ENCODE data around the gene CTNNBL1.

The CTNNBL1 gene

DNA sequence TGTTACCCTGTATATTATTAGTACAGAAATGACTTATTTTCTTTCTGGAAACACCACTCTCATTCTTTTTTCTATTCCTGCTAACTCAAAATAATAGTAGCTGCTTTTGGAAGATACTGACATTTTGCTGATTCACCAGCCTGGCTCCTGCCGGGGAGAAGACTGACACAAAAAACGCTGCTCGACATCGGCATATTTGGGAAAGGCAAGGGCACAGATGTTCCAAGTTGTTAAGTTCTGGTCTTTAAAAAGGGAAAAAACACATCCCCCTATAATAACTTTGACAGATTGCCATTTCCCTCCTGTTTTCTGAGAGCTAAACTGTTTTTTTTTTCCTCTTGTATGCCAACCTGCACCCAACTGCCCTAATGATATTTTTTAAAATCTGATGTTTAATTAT is 55.4 kb downstream of the CTNNBL1 start:
- no peak overlapping the region for H3K4ac ChIP-seq (ENCODE audit: low read depth, low read length)
- no peak overlapping the region for H4K12ac ChIP-seq (ENCODE audit: low read depth, low read length)
- H2BK5ac ChIP-seq (ENCODE audit: low read depth, low read length, poor library complexity), result no peak overlapping the region
- no peak overlapping the region for H3K9ac ChIP-seq (ENCODE audit: low read length)
- no peak for DNase-seq
- H3K14ac ChIP-seq (ENCODE audit: low read length), result no peak overlapping the region
- no peak overlapping the region for H2AFZ ChIP-seq (ENCODE audit: insufficient read depth, low read length, poor library complexity)
- no peak overlapping the region for H3K23ac ChIP-seq (ENCODE audit: low read length)
- peaks cover 6 to 16% of the 10 kb centered on the region in 2 experiments for H3K36me3 ChIP-seq (ENCODE audit: control insufficient read depth in 1 of 2, insufficient read depth in 2 of 2, low read length in 2 of 2)
- no peaks in the 10 kb centered on the region for H3K9me3 ChIP-seq (ENCODE audit: insufficient read depth, low read depth, low read length)
- no peak overlapping the region for H4K91ac ChIP-seq (ENCODE audit: low read depth, low read length)
- no peak overlapping the region for H4K8ac ChIP-seq (ENCODE audit: low read depth, low read length)
- H3K4me3 ChIP-seq (ENCODE audit: low read depth, low read length), result no peak overlapping the region
- no peaks in the 10 kb centered on the region for H3K27me3 ChIP-seq (ENCODE audit: insufficient read depth, low read length)
- WGBS (ENCODE audit: extremely low coverage, insufficient coverage, insufficient read length), result no CpG with 5 or more reads among the region's 4 CpGs
- no peaks in the 10 kb centered on the region for H3K79me1 ChIP-seq (ENCODE audit: low read length)
- H2BK120ac ChIP-seq (ENCODE audit: insufficient read depth, low read length, poor library complexity), result no peak overlapping the region
- H3K18ac ChIP-seq (ENCODE audit: low read length), result no peak overlapping the region
- H3K27ac ChIP-seq (ENCODE audit: low read depth, low read length), result no peak overlapping the region
- no peak overlapping the region for H2AK5ac ChIP-seq (ENCODE audit: low read length)
- no peak overlapping the region for H3K4me2 ChIP-seq (ENCODE audit: low read length)
- H3K79me2 ChIP-seq (ENCODE audit: control insufficient read depth, insufficient read depth, low read length, poor library complexity), result no peaks in the 10 kb centered on the region
- no peaks in the 10 kb centered on the region for H3K4me1 ChIP-seq (ENCODE audit: control insufficient read depth in 1 of 2, insufficient read depth in 2 of 2, low read length in 2 of 2)
- H2BK12ac ChIP-seq (ENCODE audit: low read length), result no peak overlapping the region

DNA sequence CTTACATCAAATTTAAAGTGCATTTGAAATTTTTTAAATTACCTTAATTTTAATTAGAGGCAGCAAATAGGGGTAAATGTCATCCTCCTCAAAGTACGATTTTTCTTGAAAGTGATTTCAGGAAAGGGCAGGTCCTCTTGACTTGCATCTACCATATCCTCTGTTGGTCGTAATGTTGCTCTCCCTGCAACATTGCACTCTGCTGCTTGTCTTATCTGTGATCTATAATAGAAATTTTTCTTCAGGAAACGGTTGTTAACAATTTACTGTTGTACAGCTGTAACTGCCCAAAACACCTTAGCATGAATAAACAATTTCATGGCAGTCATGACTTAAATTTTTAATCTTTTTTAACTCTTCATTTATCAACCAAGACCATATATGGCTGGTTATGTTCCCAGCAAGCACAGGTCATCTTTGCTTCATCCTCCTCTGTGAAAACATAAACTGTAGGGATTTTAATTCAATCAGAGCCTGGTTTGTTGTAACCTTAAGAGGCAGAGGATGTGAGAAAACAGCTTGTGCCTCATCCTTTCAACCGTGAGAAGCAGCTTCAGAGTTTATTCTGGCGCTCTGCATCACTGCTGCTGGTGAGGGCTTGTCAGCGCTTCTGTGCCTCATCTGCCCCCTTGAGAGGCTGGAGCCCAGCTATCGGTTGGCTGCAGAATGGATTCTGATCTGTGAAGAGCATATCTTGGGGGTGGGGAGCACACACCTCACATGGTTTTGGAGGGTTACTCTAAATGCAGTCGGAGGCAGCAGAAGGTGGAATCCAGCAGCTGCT is 56.0 kb downstream of the CTNNBL1 start:
- no peak overlapping the region for H4K12ac ChIP-seq (ENCODE audit: low read depth, low read length)
- H3K14ac ChIP-seq (ENCODE audit: low read length), result no peak overlapping the region
- no peaks in the 10 kb centered on the region for H3K4me1 ChIP-seq (ENCODE audit: control insufficient read depth in 1 of 2, insufficient read depth in 2 of 2, low read length in 2 of 2)
- no peaks in the 10 kb centered on the region for H3K79me2 ChIP-seq (ENCODE audit: control insufficient read depth, insufficient read depth, low read length, poor library complexity)
- H2BK12ac ChIP-seq (ENCODE audit: low read length), result no peak overlapping the region
- no peak overlapping the region for H3K18ac ChIP-seq (ENCODE audit: low read length)
- no peak overlapping the region for H2AK5ac ChIP-seq (ENCODE audit: low read length)
- H3K36me3 ChIP-seq (ENCODE audit: control insufficient read depth in 1 of 2, insufficient read depth in 2 of 2, low read length in 2 of 2), result peaks cover 6 to 16% of the 10 kb centered on the region in 2 experiments
- no CpG with 5 or more reads among the region's 8 CpGs for WGBS (ENCODE audit: extremely low coverage, insufficient coverage, insufficient read length)
- H4K91ac ChIP-seq (ENCODE audit: low read depth, low read length), result no peak overlapping the region
- H3K4me2 ChIP-seq (ENCODE audit: low read length), result no peak overlapping the region
- no peak overlapping the region for H3K27ac ChIP-seq (ENCODE audit: low read depth, low read length)
- no peaks in the 10 kb centered on the region for H3K27me3 ChIP-seq (ENCODE audit: insufficient read depth, low read length)
- no peak overlapping the region for H2BK120ac ChIP-seq (ENCODE audit: insufficient read depth, low read length, poor library complexity)
- no peaks in the 10 kb centered on the region for H3K79me1 ChIP-seq (ENCODE audit: low read length)
- no peak overlapping the region for H2AFZ ChIP-seq (ENCODE audit: insufficient read depth, low read length, poor library complexity)
- H3K4ac ChIP-seq (ENCODE audit: low read depth, low read length), result no peak overlapping the region
- DNase-seq, result no peak
- H3K9me3 ChIP-seq (ENCODE audit: insufficient read depth, low read depth, low read length), result no peaks in the 10 kb centered on the region
- no peak overlapping the region for H4K8ac ChIP-seq (ENCODE audit: low read depth, low read length)
- no peak overlapping the region for H3K4me3 ChIP-seq (ENCODE audit: low read depth, low read length)
- no peak overlapping the region for H3K23ac ChIP-seq (ENCODE audit: low read length)
- H3K9ac ChIP-seq (ENCODE audit: low read length), result no peak overlapping the region
- H2BK5ac ChIP-seq (ENCODE audit: low read depth, low read length, poor library complexity), result no peak overlapping the region

- H3K79me2 ChIP-seq (ENCODE audit: control insufficient read depth, insufficient read depth, low read length, poor library complexity), result no peaks in the 10 kb centered on the region
- no peak overlapping the region for H3K14ac ChIP-seq (ENCODE audit: low read length)
- H3K4ac ChIP-seq (ENCODE audit: low read depth, low read length), result no peak overlapping the region
- no peak overlapping the region for H2BK12ac ChIP-seq (ENCODE audit: low read length)
- H3K23ac ChIP-seq (ENCODE audit: low read length), result no peak overlapping the region
- no peaks in the 10 kb centered on the region for H3K4me1 ChIP-seq (ENCODE audit: control insufficient read depth in 1 of 2, insufficient read depth in 2 of 2, low read length in 2 of 2)
- no peak overlapping the region for H2AFZ ChIP-seq (ENCODE audit: insufficient read depth, low read length, poor library complexity)
- WGBS (ENCODE audit: extremely low coverage, insufficient coverage, insufficient read length), result no CpG with 5 or more reads among the region's 3 CpGs
- no peak overlapping the region for H2BK120ac ChIP-seq (ENCODE audit: insufficient read depth, low read length, poor library complexity)
- DNase-seq, result peak; percentile 2 to 55
- H3K4me3 ChIP-seq (ENCODE audit: low read depth, low read length), result no peak overlapping the region
- H4K91ac ChIP-seq (ENCODE audit: low read depth, low read length), result no peak overlapping the region
- H2BK5ac ChIP-seq (ENCODE audit: low read depth, low read length, poor library complexity), result no peak overlapping the region
- H3K18ac ChIP-seq (ENCODE audit: low read length), result no peak overlapping the region
- H3K4me2 ChIP-seq (ENCODE audit: low read length), result no peak overlapping the region
- H3K27me3 ChIP-seq (ENCODE audit: insufficient read depth, low read length), result no peaks in the 10 kb centered on the region
- H4K8ac ChIP-seq (ENCODE audit: low read depth, low read length), result no peak overlapping the region
- peaks cover 7 to 12% of the 10 kb centered on the region in 2 experiments for H3K36me3 ChIP-seq (ENCODE audit: control insufficient read depth in 1 of 2, insufficient read depth in 2 of 2, low read length in 2 of 2)
- no peak overlapping the region for H3K27ac ChIP-seq (ENCODE audit: low read depth, low read length)
- no peaks in the 10 kb centered on the region for H3K79me1 ChIP-seq (ENCODE audit: low read length)
- no peak overlapping the region for H2AK5ac ChIP-seq (ENCODE audit: low read length)
- no peak overlapping the region for H4K12ac ChIP-seq (ENCODE audit: low read depth, low read length)
- no peak overlapping the region for H3K9ac ChIP-seq (ENCODE audit: low read length)
- no peaks in the 10 kb centered on the region for H3K9me3 ChIP-seq (ENCODE audit: insufficient read depth, low read depth, low read length)
Observed at GRCh38 chr20:37755665-37756064, 61.8 kb downstream of the CTNNBL1 start.

DNA sequence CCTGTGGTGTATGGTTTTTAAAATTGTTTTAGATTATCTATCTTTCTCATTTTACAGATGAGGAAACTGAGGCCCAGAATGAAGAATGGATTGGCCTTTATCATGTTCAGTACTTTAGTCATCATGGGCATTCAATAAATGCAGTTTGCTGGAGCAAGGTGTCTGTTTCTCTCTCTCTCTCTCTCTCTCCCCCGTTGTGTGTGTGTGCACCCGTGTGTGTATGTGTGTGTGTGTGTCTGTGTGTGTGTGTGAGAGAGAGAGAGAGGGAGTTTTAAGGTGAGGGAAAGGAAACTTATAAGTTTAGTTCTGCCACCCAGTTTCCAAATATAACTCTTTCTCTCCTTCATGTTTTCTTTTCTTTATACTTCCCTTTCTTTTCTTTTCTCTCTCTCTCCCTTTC is 62.4 kb downstream of the CTNNBL1 start:
- Histone ChIP-seq H3K79me1 (ENCODE audit: low read length) (no peaks in the 10 kb centered on the region), H4K91ac (ENCODE audit: low read depth, low read length) (no peak overlapping the region)
- WGBS (ENCODE audit: extremely low coverage, insufficient coverage, insufficient read length), result no CpG with 5 or more reads among the region's 2 CpGs

More for the DNA sequence above, 62.4 kb downstream of the CTNNBL1 start:
- H3K36me3 ChIP-seq (ENCODE audit: control insufficient read depth in 1 of 2, insufficient read depth in 2 of 2, low read length in 2 of 2), result peaks cover 7 to 12% of the 10 kb centered on the region in 2 experiments
- H3K23ac ChIP-seq (ENCODE audit: low read length), result no peak overlapping the region
- no peak overlapping the region for H3K4me2 ChIP-seq (ENCODE audit: low read length)
- H2AK5ac ChIP-seq (ENCODE audit: low read length), result no peak overlapping the region
- no peak overlapping the region for H3K4me3 ChIP-seq (ENCODE audit: low read depth, low read length)
- H3K4ac ChIP-seq (ENCODE audit: low read depth, low read length), result no peak overlapping the region
- H3K14ac ChIP-seq (ENCODE audit: low read length), result no peak overlapping the region
- no peak overlapping the region for H3K27ac ChIP-seq (ENCODE audit: low read depth, low read length)
- no peak overlapping the region for H4K12ac ChIP-seq (ENCODE audit: low read depth, low read length)
- H4K8ac ChIP-seq (ENCODE audit: low read depth, low read length), result no peak overlapping the region
- H3K4me1 ChIP-seq (ENCODE audit: control insufficient read depth in 1 of 2, insufficient read depth in 2 of 2, low read length in 2 of 2), result no peaks in the 10 kb centered on the region
- no peak overlapping the region for H2AFZ ChIP-seq (ENCODE audit: insufficient read depth, low read length, poor library complexity)
- no peak overlapping the region for H3K9ac ChIP-seq (ENCODE audit: low read length)
- no peak overlapping the region for H2BK120ac ChIP-seq (ENCODE audit: insufficient read depth, low read length, poor library complexity)
- H2BK12ac ChIP-seq (ENCODE audit: low read length), result no peak overlapping the region
- no peaks in the 10 kb centered on the region for H3K79me2 ChIP-seq (ENCODE audit: control insufficient read depth, insufficient read depth, low read length, poor library complexity)
- no peaks in the 10 kb centered on the region for H3K27me3 ChIP-seq (ENCODE audit: insufficient read depth, low read length)
- H2BK5ac ChIP-seq (ENCODE audit: low read depth, low read length, poor library complexity), result no peak overlapping the region
- H3K9me3 ChIP-seq (ENCODE audit: insufficient read depth, low read depth, low read length), result no peaks in the 10 kb centered on the region
- no peak overlapping the region for H3K18ac ChIP-seq (ENCODE audit: low read length)
- no peak for DNase-seq
